Lower lobe of right lung (tissue), 2 donors: Measurements from ENCODE around the gene KRTAP26-1. TPM values are rescaled to one million over a fixed set of nuclear protein-coding genes. Genes with fewer than 3 reads are reported as not detected.

Experiments
- ATAC-seq, 2 donors: fragments of 200-7000 bp; cut with Tn5 transposase; one replicate each; pipeline ENCODE4 v1.9.1; 2020 to 2022; ENCODE audit warnings: mild to moderate bottlenecking in 2 of 2, moderate library complexity in 2 of 2
- DNase-seq: peaks from one replicate; pipeline ENCODE4 v3.0.0-alpha.2; 2020
- H3K27ac ChIP-seq: fragments of 200-600 bp; one replicate; pipeline ENCODE4 v1.8.0; 2022
- H3K27me3 ChIP-seq: fragments of 200-600 bp; one replicate; pipeline ENCODE4 v1.8.0; 2022; ENCODE audit warnings: low read depth
- H3K36me3 ChIP-seq: fragments of 200-600 bp; one replicate; pipeline ENCODE4 v1.8.0; 2022; ENCODE audit warnings: mild to moderate bottlenecking
- H3K4me1 ChIP-seq: fragments of 200-600 bp; one replicate; pipeline ENCODE4 v1.8.0; 2022
- H3K4me3 ChIP-seq: fragments of 200-600 bp; one replicate; pipeline ENCODE4 v1.8.0; 2022; ENCODE audit warnings: mild to moderate bottlenecking
- H3K9me3 ChIP-seq: fragments of 200-600 bp; one replicate; pipeline ENCODE4 v1.8.0; 2022
- intact Hi-C: fragments of 100-400 bp; cut with DNase I; formaldehyde crosslinking; loops from one replicate; pipeline ENCODE4 v1.11.0; 2022
- total RNA-seq: library from RNA; stranded (reverse); fragmentation: NEBNext Ultra II Directional; extraction: Animal tissue kit (Norgen Biotek cat#: 25700); gene quantifications from one replicate; pipeline ENCODE4 v1.2.1, GENCODE V29; 2021
- TF ChIP-seq, protein P1 (sequence below): fragments of 200-600 bp; IDR thresholded peaks from one replicate; pipeline ENCODE4 v1.8.0; 2022; ENCODE audit warnings: antibody characterized with exemption, mild to moderate bottlenecking
- donor health status: DM: no; HTN: yes; CAD: no; lungs with severe emphysema.

KRTAP26-1 gene
- total RNA-seq, 1 donor from 2014 or later: not detected

DNA sequence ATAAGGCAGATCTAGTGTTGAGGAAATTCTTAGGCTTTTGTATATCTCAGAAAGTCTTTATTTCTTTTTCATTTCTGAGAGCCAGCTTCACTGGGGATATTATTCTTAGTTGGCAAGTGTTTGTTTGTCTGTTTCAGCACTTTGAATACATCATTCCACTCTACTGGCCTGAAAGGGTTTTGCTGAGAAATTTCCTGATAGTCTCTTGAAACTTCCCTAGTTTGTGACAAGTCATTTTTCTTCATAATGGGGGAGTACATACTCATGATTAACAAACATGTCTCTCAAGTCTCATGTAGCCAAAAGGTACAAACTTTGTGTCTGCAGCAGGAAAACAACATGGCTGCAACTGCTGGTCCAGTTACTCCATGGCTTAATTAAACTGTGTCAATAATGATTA lies 6.3 kb upstream of the KRTAP26-1 start:
- DNase-seq (no peak), ATAC-seq (no peak)
- TF ChIP-seq, protein P1, sequence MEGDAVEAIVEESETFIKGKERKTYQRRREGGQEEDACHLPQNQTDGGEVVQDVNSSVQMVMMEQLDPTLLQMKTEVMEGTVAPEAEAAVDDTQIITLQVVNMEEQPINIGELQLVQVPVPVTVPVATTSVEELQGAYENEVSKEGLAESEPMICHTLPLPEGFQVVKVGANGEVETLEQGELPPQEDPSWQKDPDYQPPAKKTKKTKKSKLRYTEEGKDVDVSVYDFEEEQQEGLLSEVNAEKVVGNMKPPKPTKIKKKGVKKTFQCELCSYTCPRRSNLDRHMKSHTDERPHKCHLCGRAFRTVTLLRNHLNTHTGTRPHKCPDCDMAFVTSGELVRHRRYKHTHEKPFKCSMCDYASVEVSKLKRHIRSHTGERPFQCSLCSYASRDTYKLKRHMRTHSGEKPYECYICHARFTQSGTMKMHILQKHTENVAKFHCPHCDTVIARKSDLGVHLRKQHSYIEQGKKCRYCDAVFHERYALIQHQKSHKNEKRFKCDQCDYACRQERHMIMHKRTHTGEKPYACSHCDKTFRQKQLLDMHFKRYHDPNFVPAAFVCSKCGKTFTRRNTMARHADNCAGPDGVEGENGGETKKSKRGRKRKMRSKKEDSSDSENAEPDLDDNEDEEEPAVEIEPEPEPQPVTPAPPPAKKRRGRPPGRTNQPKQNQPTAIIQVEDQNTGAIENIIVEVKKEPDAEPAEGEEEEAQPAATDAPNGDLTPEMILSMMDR: no peak
- intact Hi-C loops: no loop called here
- Histone ChIP-seq H3K27ac (no peak overlapping the region), H3K9me3 (no peaks in the 10 kb centered on the region), H3K27me3 (no peaks in the 10 kb centered on the region), H3K4me1 (no peaks in the 10 kb centered on the region), H3K36me3 (no peaks in the 10 kb centered on the region), H3K4me3 (no peak overlapping the region)

DNA sequence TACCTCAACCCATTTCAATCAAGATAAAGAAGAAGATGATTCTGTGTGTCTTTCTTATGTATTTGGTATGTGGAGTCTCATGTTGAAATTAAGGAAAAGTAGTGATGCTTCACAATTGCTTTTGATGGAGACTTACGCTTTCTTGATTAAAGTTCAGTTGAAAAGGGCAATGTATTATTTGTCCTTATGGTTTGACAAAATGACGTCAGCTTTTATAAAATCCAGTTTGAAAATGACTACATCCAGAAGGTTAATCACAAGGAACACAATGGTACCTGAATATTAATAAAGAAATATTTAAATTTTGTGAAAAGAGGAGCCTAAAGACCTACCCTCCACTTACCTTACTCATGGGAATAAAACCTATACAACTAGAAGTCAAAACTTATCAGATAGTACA lies 4.4 kb downstream of the KRTAP26-1 start:
- H3K4me1 ChIP-seq: no peaks in the 10 kb centered on the region
- H3K4me3 ChIP-seq: no peak overlapping the region
- intact Hi-C loops: no loop called here
- ATAC-seq: no peak
- no peak overlapping the region for H3K27ac ChIP-seq
- DNase-seq: no peak
- peaks cover 4% of the 10 kb centered on the region for H3K27me3 ChIP-seq
- no peaks in the 10 kb centered on the region for H3K9me3 ChIP-seq
- TF ChIP-seq, protein P1: no peak
- no peaks in the 10 kb centered on the region for H3K36me3 ChIP-seq

DNA sequence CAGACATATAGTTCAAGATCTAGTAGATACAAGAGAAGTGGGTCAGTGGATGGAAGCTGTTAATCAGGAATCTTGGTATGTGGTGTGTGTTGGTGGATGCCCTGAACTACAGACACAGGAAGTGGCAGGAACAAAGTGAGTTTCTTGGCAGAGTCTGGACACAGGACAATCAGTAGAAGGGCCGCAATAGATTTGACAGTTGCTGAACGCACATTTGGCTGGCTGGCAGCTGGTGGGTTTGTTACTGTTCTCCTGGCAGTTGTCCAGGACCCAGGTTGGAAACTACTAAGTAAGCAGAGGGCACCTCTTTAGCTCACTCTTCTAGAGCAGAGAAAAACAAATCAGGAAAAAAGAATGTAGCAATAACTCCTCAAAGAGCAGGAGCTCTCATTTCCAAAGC lies 13.2 kb downstream of the KRTAP26-1 start:
- no peaks in the 10 kb centered on the region for H3K4me1 ChIP-seq
- no peaks in the 10 kb centered on the region for H3K36me3 ChIP-seq
- DNase-seq (no peak), ATAC-seq (no peak)
- H3K4me3 ChIP-seq: no peak overlapping the region
- intact Hi-C loops: no loop called here
- no peaks in the 10 kb centered on the region for H3K9me3 ChIP-seq
- TF ChIP-seq, protein P1: no peak
- H3K27me3 ChIP-seq: no peaks in the 10 kb centered on the region
- no peak overlapping the region for H3K27ac ChIP-seq

DNA sequence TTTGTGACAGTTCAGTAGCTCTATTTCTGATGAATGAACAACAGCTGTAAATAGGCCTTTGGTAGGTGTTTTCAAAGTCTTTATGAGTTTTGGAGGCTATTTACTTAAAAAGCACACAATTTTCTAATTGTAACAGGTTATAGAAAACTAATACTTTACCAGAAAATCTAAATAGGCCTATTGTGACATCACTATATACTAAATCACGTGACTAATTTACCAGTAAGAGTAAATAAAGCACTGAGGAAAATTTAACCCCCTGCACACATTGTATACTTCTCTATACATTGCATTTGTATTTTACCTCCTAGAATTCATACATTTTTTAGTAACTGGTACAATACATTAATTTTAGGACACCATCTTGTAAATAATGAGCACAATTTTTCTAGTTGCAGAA lies 15.0 kb downstream of the KRTAP26-1 start:
- Histone ChIP-seq H3K36me3 (no peaks in the 10 kb centered on the region), H3K4me3 (no peak overlapping the region), H3K27me3 (no peaks in the 10 kb centered on the region), H3K9me3 (no peaks in the 10 kb centered on the region), H3K27ac (no peak overlapping the region), H3K4me1 (no peaks in the 10 kb centered on the region)
- ATAC-seq (no peak), DNase-seq (no peak)
- intact Hi-C loops: no loop called here
- TF ChIP-seq, protein P1: no peak

DNA sequence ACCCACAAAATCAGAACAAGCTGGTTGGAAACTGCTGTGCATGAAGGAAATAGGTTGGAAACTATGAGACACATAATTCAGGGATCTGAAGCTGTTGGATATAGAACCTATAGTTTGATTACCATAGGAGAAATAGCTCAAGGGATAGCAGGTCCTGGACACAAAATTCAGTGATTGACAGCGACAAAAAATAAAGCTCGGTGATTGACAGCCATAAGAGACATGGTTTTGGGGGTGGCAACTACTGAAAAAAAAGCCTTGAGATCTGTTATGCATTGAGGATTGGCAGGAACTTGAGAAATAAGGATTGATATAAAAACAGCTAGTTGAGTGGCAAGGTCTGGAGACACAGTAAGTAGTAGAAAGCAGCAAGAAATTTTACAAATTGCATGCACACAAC lies 30.9 kb downstream of the KRTAP26-1 start, which contains the start of gene KRTAP25-1:
Gene KRTAP25-1, minus strand, starts transcription at position 300 of the 400 bp plus-strand sequence. Its CDS starts 24 bp downstream, at position 276.
- TF ChIP-seq, protein P1: no peak
- no peaks in the 10 kb centered on the region for H3K9me3 ChIP-seq
- H3K4me1 ChIP-seq: no peaks in the 10 kb centered on the region
- ATAC-seq (no peak), DNase-seq (no peak)
- H3K27me3 ChIP-seq: no peaks in the 10 kb centered on the region
- H3K4me3 ChIP-seq: no peak within 1 kb of the TSS
- intact Hi-C loops: no loop called here
- H3K27ac ChIP-seq: no peak within 1 kb of the TSS
- H3K36me3 ChIP-seq: no peaks in the 10 kb centered on the region

DNA sequence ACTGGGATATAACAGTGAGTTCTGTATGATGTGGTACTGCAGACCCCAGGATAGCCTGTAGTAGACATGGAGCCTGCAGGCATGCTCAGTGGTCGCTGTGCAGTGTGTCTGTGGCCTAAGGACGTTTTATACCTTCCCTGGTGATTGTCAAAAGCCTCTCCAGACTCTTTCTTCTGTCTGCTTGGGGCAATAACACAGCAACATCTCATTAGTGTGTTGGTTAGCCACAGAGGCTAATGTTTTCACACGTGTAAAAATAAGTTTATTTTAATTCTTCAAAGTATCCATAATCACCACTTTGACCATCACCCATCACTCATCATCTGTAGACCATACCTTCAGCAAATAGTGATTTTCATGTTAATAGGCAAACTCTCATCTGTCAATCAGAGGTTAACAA lies 37.3 kb downstream of the KRTAP26-1 start, which contains the start of gene KRTAP24-1:
Gene KRTAP24-1, minus strand, starts transcription at position 101 of the 400 bp plus-strand sequence. Its CDS starts 18 bp downstream, at position 83.
- Histone ChIP-seq H3K4me1 (no peaks in the 10 kb centered on the region), H3K27ac (no peak within 1 kb of the TSS), H3K36me3 (no peaks in the 10 kb centered on the region), H3K4me3 (no peak within 1 kb of the TSS), H3K9me3 (no peaks in the 10 kb centered on the region), H3K27me3 (no peaks in the 10 kb centered on the region)
- ATAC-seq: no peak
- intact Hi-C loops: no loop called here
- DNase-seq: no peak
- TF ChIP-seq, protein P1: no peak
